ENCODE results near the gene SLC25A47.
"Not testable (repeated sequence)": the region's sequence is repeated elsewhere in the genome, so short reads cannot be mapped to it uniquely, and the experiment has no call there.

The SLC25A47 gene, protein sequence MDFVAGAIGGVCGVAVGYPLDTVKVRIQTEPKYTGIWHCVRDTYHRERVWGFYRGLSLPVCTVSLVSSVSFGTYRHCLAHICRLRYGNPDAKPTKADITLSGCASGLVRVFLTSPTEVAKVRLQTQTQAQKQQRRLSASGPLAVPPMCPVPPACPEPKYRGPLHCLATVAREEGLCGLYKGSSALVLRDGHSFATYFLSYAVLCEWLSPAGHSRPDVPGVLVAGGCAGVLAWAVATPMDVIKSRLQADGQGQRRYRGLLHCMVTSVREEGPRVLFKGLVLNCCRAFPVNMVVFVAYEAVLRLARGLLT

DNA sequence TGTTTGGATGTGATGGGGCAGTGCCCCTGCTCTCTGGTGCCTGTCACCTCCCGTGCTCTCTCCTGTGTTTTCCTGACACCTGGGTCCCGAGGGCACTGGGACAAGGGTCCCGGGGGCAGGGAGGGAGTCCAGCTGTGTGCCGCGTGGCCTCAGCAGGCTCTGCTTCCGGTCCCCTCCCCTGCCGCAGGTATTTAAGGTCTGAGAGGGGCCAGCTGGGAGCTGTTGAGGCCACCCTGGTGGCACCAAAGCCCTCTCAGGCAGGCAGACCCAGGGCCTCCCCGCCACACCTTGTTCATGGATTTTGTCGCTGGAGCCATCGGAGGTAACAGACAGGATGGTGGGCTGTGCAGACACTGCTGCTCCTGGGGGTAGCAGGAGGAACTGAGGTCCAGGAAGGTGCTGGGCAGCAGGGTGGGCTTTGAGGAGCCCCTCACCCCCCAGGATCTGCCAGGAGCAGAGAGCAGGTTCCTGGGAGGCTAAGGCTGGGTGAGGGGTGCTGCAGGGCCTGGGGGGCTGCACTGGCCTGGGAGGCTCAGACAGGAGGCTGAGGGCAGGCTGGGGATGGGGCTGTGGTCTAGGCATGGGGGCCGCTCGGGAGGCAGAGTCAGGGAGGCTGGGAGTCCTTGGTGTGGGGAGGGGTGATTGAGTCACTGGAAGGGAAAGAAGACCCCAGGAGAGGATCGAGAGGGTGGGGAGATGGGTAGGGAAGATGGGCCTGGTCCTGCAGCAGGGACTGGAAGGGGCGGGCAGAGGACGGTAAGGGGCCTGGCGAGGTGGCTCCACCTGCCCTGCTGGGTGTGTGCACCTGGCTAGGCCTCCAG, at the start of gene SLC25A47:
SLC25A47 (plus strand) TSS at position 219 of the 821 bp plus-strand sequence; CDS start at position 295, 76 bp downstream.
- in situ Hi-C loops (cut with MboI; ENCODE audit: low sequenced_read_pairs), result no loop called here

DNA sequence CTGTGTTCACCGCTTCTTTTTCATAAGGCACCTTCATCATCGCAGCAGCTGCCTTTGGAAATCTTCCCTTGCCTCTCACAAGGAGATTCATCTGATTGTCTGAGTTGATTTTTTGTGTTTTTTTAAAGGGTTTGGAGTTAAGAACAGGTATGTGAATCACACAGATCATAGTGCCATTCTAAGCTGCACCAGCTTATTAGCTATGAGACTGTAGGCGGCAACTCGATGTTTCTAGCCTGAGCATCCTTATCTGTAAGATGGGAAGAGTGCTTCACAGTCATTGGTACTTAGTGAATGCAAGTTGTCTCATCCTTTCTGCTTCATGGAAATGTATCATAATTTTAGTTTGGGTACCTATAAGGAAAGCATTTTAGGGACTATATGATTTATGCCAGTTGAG, 48.9 kb upstream of the SLC25A47 start:
- in situ Hi-C loops (cut with MboI; ENCODE audit: low sequenced_read_pairs), result no loop called here

DNA sequence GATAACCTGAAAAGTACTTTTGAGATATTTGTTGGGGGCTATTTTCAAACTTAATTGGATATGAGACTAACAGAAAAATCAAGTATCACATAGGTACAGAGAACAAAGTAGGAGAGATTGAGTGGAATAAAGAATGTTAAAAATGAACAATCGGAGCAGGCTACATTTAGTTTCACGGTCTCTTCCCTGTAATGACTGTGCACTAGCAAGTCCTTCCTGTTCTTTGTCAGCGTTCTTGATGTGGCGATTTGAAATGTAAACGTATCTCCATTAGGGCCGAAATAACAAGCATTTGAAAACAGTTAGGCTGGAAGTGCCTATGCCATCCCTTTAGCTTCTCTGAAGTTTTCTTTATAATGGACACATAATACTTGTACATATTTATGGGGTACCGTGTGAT, 47.9 kb upstream of the SLC25A47 start:
- in situ Hi-C loops (cut with MboI; ENCODE audit: low sequenced_read_pairs), result no loop called here

DNA sequence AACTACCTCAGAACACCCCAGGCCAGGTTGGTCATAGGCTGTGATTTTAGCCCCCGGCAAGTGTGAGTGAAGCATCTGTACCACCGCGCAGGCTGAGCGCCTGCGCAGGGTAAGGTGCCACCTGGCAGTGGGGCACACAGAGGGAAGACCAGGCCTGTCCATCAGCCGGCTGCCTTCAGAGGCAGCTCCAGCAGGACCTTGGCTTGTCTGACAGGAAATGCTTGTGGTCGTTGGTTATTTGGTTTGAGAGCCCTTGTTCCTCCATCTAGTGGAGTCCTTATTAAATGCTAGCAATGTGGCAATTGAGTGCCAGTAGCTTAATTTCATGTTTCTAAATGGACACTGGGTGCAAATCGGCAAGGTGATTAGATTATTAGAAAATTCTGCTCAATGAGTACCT, 44.4 kb upstream of the SLC25A47 start:
- in situ Hi-C loops (cut with MboI; ENCODE audit: low sequenced_read_pairs), result no loop called here

DNA sequence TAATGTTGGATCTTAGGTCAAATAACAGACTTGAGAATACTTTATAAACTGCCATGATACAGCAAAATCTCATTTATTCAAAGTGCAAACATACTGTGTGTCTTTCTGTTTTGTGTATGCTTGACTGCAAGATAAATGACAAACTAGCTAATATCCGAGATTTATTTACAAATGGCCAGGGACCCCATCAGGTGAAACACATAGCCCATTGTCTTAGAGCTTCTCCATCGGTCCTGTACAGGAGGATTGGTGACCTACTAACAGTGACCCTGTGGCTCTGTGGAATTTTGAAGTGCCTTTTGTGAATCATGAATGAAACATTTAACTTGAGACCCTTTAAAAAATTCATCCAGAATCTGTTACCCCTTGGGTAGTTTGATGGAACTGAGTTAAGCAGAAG, 44.0 kb upstream of the SLC25A47 start:
- in situ Hi-C loops (cut with MboI; ENCODE audit: low sequenced_read_pairs), result no loop called here

DNA sequence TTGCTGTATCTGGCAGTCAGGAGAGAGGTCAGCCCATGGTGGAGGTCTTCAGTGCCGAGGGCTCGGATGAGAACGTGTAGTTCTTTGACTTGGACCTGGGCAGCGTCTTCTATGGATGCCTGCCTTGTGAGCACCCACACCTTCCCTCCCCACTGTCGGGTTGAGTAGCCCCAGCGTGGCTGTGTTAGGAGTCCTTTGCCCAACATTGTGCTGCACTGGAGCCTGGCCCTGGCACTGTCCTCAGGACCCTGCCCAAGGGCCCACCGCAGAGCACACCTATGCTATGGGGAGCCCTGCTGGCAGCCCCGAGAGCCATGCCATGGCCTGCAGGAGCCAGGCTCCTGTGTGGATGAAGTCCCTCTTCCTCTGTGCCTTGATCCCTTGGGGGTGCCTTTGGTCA, 43.6 kb upstream of the SLC25A47 start:
- in situ Hi-C loops (cut with MboI; ENCODE audit: low sequenced_read_pairs), result no loop called here

DNA sequence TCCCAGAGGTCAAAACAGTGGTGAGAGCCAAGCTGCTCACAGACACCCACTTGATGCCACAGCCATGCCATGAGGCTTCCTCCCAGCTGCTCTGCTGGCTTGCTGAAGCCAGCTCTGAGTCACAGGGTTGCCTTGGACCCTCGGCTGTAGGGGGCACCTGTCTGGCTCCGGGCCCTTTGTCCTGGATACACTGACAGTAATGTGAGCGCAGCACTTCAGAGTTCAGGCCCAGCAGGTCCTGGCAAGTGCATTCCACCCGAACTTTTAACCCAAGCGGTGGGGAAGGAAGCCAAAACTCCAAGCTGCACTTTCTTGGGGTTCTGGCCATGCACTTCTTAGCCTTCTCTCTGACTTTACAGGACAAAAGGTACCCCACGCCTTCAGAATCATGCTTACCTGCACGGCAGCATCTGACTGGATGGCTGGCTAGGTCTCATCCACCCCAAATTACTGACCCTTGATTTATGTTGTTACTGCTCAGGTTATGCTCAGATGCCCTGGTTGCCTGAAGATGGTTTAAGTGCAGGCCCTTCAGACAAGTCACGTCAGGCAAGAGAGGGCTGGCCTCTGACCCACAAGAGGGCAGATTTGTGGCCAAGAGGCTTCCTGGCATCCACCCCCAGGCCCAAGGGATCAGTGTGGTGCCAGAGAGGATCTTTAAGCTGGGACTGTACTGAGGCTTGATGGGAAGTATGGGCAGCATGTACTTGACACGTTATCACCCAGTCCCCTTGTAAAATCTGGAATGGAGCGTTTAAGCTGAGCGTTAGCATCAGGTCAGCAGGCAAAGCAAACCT, 41.7 kb upstream of the SLC25A47 start:
- in situ Hi-C loops (cut with MboI; ENCODE audit: low sequenced_read_pairs), result no loop called here

DNA sequence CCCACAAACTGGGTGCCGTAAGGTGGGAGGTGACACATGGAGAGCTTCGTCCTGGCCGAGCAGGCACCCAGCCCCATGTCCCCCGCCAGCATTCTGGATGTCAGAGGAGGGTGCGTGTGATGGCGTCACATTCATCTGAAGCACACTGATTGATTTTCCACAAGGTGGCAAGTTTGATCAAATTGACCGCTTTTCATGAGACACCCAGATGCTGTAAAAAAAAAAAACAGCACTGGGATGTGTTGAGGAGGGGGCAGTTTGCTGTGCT, 41.1 kb upstream of the SLC25A47 start:
- in situ Hi-C loops (cut with MboI; ENCODE audit: low sequenced_read_pairs), result no loop called here

DNA sequence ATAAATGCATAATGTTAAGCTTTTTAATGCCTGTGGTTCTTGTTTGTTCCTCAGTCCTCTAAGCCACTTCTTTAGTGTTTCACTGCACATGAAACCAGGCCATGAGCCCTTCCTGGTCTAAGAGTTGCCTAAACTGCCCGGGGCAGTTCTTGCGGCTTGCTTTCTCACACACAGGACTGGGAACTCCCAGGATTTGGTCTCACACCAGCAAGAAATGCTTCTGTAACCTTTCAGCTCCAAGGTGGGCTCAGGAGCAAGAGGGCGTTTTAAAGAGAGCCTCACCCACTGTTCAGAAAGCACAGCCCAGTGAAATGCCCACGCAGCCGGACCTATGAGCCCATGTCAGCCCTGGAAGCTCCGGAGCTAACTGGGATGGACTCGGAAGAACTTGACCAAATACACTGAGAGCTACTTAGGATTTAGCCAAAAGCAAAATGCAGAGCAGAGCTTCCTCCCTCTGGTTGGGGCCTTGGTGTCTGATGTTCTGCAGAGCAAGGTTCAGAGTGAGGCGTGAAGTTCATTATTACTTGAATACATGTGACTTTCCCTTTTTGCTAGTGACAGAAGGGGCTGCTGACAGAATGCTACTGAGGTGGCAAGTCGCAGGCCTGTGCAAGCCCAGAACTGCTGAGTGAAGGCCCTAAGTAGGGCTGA, 40.2 kb upstream of the SLC25A47 start:
- in situ Hi-C loops (cut with MboI; ENCODE audit: low sequenced_read_pairs), result no loop called here

DNA sequence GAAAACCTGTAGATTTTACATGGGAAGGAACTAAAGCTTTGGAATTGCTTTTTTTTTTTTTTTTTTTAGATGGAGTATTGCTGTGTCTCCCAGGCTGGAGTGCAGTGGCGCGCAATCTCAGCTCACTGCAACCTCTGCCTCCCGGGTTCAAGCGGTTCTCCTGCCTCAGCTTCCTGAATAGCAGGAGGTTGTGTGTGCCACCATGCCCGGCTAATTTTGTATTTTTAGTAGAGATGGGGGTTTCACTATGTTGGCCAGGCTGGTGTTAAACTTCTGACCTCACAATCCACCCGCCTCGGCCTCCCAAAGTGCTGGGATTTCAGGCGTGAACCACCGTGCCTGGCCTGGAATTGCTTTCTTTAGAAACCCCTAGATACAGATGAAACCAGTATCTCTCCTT, 39.7 kb upstream of the SLC25A47 start:
- in situ Hi-C loops (cut with MboI; ENCODE audit: low sequenced_read_pairs), result not testable (repeated sequence)

DNA sequence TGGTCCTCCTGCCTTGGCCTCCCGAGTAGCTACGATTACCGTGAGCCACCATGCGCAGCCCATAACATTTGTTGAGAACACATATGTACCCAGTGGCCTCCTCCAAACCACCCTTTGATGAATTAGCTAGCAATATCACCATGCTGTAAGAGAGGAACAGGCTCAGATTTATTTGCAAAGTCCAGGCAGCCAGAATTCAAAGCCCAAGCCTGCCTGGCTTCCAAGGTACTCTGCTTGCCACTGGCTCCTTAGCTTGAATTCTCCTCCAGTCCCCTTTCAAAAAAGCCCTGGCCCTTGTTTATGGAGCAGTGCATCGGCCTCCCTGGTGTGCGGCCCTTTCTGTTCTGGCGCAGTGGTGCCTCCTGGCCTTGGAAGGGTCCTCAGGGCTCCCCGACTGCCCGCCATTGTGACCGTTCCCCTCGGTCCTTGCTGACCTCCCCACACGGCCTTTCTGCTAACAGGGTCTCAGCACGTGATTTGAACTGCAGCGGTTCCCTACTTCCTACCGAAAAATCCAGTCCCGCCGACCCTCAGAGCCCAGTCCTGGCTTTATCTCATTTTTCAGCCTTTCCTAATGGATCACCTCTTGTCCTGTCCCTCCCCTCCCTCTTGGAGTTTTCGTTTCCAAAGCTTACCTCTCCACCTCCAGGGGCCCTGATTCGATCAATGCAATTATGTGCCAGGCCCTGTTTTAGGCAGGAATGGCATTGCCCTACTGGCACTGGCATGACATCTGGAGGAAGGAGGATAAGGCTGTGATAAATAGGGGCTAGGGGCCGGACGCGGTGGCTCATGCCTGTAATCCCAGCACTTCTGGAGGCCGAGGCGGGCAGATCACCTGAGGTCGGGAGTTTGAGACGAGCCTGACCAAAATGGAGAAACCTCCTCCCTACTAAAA, 38.9 kb upstream of the SLC25A47 start:
- in situ Hi-C loops (cut with MboI; ENCODE audit: low sequenced_read_pairs), result no loop called here

DNA sequence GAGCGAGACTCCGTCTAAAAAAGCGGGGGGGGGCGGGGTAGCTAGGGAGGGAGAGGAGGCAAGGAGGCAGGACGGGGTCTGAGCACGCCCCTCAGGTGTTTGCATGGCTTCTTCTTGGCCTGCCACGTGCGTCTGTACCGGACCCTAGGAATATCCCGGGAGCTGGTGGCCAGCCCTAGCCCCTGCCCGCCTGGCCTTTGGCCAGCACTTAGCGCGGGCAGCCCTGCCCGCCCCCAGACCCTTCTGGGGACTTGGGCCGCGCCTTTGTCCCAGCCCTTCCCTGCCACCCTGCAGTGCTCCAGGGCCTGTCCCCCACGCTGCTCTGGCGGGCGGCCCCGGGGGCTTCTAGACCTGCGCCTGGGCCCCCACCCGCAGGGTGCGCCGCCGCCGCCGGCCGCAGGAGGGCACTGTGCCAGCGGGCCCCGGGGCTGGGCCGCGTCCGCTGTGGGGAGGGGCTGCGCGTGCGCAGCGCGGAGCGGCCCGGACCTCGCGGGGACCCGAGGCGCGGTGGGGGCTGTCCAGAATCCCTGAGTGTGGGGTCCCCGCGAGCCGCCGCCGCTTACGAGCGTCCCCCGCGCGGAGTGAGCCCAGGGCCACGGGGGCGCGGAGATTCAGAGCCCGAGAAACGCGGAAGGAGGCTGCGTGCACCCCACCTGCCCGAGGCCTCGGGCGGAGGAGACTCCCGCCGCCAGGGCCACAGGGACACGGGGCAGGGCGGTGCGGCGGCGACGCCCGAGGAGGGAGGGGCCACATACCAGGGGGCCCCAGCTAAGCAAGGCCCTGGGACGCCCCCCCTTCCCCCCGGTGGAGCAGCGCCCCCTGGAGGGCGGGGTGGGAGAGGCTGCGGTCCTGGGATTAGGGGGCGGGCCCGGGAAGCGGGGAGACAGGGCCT, 37.9 kb upstream of the SLC25A47 start:
- in situ Hi-C loops (cut with MboI; ENCODE audit: low sequenced_read_pairs), result no loop called here

DNA sequence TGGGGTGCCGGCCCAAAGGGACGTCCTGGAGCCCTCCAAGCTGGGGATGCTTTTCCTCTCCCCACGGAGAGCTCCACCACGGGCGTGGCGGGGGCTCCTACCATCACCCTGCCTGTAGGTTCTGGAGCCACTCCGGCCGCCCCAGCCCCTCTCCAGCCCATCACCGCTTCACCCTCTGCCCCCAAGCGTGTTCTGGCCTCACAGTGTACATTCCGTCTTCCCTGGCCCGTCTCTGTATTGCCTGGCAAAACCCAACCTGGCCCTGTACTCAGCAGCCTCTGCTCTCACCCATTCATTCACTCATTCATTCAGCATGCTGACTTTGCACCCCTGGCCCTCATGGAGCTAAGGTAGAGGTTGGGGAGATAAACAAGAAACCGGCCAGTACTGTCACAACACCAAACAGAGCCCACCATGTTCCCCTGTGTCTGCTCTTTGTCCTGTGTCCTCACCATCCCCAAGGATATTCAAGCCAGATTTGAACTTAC, 37.2 kb upstream of the SLC25A47 start:
- in situ Hi-C loops (cut with MboI; ENCODE audit: low sequenced_read_pairs), result no loop called here

DNA sequence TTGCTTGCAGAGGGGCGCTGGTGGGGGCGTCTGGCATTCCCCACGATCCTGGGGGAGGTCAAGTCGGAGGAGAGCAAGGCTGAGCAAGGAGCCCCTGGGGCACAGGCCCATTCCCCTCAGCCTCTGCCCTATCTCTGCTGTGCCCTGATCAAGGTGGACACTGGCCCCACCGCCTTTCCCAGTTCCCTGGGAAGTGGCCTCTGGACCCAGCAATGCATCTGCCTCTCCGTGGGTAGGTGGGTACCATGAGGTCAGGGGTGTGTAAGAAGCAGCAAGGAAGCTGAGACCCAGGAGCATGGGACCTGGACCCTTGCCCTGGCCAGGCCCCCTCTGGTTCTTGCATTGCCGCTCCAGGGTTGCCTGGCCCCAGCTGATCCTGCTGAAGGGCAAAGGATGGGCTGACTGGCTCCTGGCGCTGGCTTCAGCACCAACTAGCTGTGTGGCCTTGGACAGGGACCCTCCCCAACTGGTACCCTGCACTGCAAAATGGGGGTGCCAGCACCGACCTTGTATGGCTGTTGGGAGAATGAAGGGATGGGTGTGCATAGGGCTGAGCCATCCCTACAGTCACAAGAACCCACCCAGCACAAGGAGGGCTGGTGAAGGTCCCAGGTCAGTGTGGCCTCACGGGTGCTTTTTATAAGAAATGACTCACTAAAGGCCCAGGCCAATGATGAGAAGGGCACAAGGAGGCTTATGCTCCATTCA, 36.5 kb upstream of the SLC25A47 start:
- in situ Hi-C loops (cut with MboI; ENCODE audit: low sequenced_read_pairs), result no loop called here

DNA sequence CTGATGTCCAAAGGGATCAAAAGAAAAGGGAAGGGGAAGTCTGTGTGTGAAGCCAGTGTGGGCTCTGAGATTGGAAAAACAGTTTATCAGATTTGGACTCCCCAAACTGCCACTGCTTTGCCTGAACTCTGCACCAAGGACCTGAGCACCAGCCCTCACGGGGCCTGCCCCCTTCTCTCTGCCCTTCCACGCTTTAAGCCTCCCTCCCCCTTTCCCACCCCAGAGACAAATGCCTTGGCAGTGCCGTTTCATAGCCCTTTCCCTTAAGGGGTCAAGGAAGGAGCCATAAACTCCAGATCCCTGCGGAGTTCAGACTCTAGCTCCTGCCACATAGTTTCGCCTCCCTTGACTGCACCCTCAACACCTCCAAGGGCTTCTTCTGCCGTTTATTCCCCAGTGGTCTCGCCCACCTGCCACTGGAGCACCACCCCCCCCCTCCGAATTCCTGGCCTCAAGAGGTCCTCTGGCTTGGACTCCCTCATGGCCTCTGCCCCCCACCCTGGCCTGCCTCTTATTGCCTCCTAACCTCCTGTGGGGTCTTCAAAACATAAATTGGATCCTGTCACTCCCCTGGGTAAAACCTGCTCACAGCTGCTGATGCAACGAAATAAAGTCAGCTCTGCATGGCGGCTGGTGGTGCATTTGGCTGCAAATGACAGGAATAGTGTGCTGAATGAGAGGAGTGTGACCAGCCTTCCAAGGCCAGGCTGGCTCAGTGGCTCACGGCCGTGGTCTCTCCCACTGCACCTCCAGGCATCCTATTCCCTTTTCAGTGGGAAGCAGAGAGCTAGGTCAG, 35.7 kb upstream of the SLC25A47 start:
- in situ Hi-C loops (cut with MboI; ENCODE audit: low sequenced_read_pairs), result no loop called here

DNA sequence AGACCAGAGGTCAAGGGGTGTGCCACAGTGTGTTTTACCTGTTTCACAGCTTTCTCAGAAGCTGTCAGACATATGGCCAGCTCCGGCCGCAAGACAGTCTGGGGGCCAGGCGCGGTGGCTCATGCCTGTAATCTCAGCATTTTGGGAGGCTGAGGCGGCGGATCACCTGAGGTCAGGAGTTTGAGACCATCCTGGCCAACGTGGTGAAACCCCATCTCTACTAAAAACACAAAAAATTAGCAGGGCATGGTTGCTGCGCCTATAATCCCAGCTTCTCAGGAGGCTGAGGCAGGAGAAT, 35.2 kb upstream of the SLC25A47 start:
- in situ Hi-C loops (cut with MboI; ENCODE audit: low sequenced_read_pairs), result not testable (repeated sequence)

DNA sequence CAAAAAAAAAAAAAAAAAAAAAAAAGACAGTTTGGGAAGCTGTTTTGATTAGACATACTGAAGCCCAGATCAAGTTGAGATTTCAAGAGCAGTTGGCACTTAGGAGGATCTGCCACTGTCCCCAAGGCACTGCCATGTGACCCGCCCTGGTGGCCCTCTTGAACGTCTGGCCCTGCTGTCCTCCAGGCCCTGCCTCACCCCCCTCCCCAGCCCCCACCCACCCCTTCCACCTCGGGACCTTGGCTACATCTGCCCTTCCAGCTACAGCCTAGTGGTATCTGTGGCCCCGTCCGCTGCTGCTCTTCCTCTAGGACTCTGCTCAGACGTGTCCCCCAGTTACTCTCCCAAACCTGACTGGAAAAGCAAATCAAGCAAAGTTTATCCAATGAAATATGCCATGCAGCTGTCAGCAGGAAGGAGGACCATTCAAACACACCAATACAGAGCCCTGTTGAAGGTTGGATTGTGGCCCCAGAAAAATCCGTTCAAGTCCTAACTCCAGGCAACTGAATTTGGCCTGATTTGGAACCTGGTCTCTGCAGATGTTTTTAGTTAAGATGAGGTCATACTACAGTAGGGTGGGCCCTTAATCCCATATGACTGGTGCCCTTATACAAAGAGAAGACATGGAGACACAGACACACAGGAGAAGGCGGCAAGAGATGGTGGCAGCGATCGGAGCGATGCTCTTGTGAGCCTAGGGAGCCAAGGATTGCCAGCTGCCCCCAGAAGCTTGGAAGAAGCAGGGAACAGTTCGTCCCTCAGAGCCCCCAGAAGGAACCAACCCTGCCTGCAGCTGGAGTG, 34.6 kb upstream of the SLC25A47 start:
- in situ Hi-C loops (cut with MboI; ENCODE audit: low sequenced_read_pairs), result no loop called here
